Measurements from ENCODE around the gene DGKB. TPM values are rescaled to one million over a fixed set of nuclear protein-coding genes. Genes with fewer than 3 reads are reported as not detected.

The DGKB gene
- total and polyA plus RNA-seq, 2 of the 8 experiments (the other 6 are each of a cell fraction or from before 2014, with no cell fraction given): 1.9 to 2.6 TPM

- POLR2A ChIA-PET (ENCODE audit: partially characterized antibody): no interaction called here
- H3K18ac ChIP-seq (ENCODE audit: extremely low read depth, low read length): no peak overlapping the region
- TF ChIP-seq RAD21 (IDR thresholded peaks at IDR 0.05 in 1 of 2, conservative IDR thresholded peaks at IDR 0.05 in 1 of 2; ENCODE audit: low read depth in 2 of 2, low read length in 2 of 2): no peak
- TF ChIP-seq YY1 (IDR thresholded peaks at IDR 0.05; ENCODE audit: low read depth, low read length): no peak
- no peak for TF ChIP-seq BACH1 (IDR thresholded peaks at IDR 0.05; ENCODE audit: low read length)
- TF ChIP-seq SUZ12 (IDR thresholded peaks at IDR 0.05; ENCODE audit: low read length): no peak
Measured at GRCh38 chr7:14148974-14149373, 753.6 kb downstream of the DGKB start.

More at GRCh38 chr7:14148974-14149373, 753.6 kb downstream of the DGKB start:
- no peak overlapping the region for H3K4me3 ChIP-seq (ENCODE audit: extremely low read depth in 1 of 4, insufficient read depth in 2 of 4, low read depth in 3 of 4, low read length in 4 of 4)
- no peak overlapping the region for H3K4ac ChIP-seq (replicated peaks; ENCODE audit: insufficient read length, low read depth, low read length)
- H3K4me2 ChIP-seq (ENCODE audit: insufficient read depth in 1 of 2, low read depth in 2 of 2, low read length in 2 of 2): no peak overlapping the region
- H2BK120ac ChIP-seq (replicated peaks; ENCODE audit: low read depth, low read length): no peak overlapping the region
- H3K36me3 ChIP-seq (ENCODE audit: control insufficient read depth in 2 of 4, insufficient read depth in 4 of 4, low read length in 3 of 4): no peaks in the 10 kb centered on the region
- no peak overlapping the region for H2BK5ac ChIP-seq (ENCODE audit: low read depth, low read length)
- no peaks in the 10 kb centered on the region for H4K20me1 ChIP-seq (replicated peaks in 1 of 2; ENCODE audit: control insufficient read depth in 1 of 2, insufficient read depth in 2 of 2, low read length in 2 of 2)
- H2BK15ac ChIP-seq (ENCODE audit: low read length): no peak overlapping the region
- H3K79me1 ChIP-seq (ENCODE audit: low read depth, low read length): no peaks in the 10 kb centered on the region
- H4K8ac ChIP-seq (ENCODE audit: extremely low read depth, insufficient read depth, low read length): no peak overlapping the region
- no peak for FAIRE-seq
- no peak overlapping the region for H3K14ac ChIP-seq (ENCODE audit: insufficient read length)
- H2BK12ac ChIP-seq (ENCODE audit: low read depth, low read length): no peak overlapping the region
- H3K27ac ChIP-seq (ENCODE audit: low read depth, low read length): no peak overlapping the region
- H3K9me3 ChIP-seq (ENCODE audit: insufficient read depth in 2 of 2, low read depth in 1 of 2, low read length in 1 of 2): no peaks in the 10 kb centered on the region
- CTCF ChIA-PET (ENCODE audit: partially characterized antibody): no interaction called here
- no peaks in the 10 kb centered on the region for H3K79me2 ChIP-seq (ENCODE audit: control insufficient read depth in 1 of 2, insufficient read depth in 2 of 2, low read length in 2 of 2)
- no peaks in the 10 kb centered on the region for H3K23me2 ChIP-seq (ENCODE audit: low read depth, low read length)
- no peak overlapping the region for H2AK5ac ChIP-seq (ENCODE audit: low read depth, low read length)
- H4K91ac ChIP-seq (replicated peaks; ENCODE audit: insufficient read length, low read length): no peak overlapping the region
- no peaks in the 10 kb centered on the region for H3K27me3 ChIP-seq (replicated peaks in 1 of 4; ENCODE audit: control insufficient read depth in 3 of 4, extremely low read depth in 1 of 4, insufficient read depth in 3 of 4, low read length in 3 of 4)
- H4K5ac ChIP-seq (ENCODE audit: insufficient read length, low read depth, low read length): no peak overlapping the region
- no peak overlapping the region for H2BK20ac ChIP-seq (ENCODE audit: low read length)
- H2AFZ ChIP-seq (ENCODE audit: low read length): no peak overlapping the region
- no peak overlapping the region for H3K9ac ChIP-seq (replicated peaks in 1 of 4; ENCODE audit: extremely low read depth in 1 of 4, low read depth in 3 of 4, low read length in 3 of 4)
- 0 out of 7 replicates have a peak, but pooled peaks cover 0 to 1% (median 0%) of the 10 kb centered on the region in 4 experiments for H3K4me1 ChIP-seq (replicated peaks in 1 of 4; ENCODE audit: control insufficient read depth in 3 of 4, insufficient read depth in 4 of 4, low read length in 3 of 4)
- WGBS, 2 experiments (ENCODE audit: extremely low coverage in 1 of 2, insufficient coverage in 1 of 2, insufficient read length in 1 of 2, insufficient replicate concordance in 2 of 2, low coverage in 1 of 2, low lambda C conversion rate in 2 of 2, missing lambda C conversion rate in 1 of 2): 86% methylated on average over 5 of the region's 5 CpGs; no CpG with 5 or more reads in 1 of the 2 experiments
- H3K56ac ChIP-seq (replicated peaks; ENCODE audit: insufficient read length, low read depth, low read length): no peak overlapping the region
- no peak for DNase-seq (ENCODE audit: low read depth in 1 of 2, low spot score in 2 of 2)
- no peak overlapping the region for H3K23ac ChIP-seq (ENCODE audit: insufficient read length)

All from H1 (cell line).